Loucy (cell line): Measurements from ENCODE around the gene GTPBP6.

Source experiments
- EZH2phosphoT487 ChIP-seq: fragments of 200-600 bp; IDR thresholded peaks from 2 replicates; pipeline ENCODE4 v1.6.1; 2018; ENCODE audit warnings: antibody characterized with exemption, mild to moderate bottlenecking, moderate library complexity, borderline replicate concordance
- TF ChIP-seq, protein P1 (sequence below): fragments of 200-600 bp; sonication (generic); conservative IDR thresholded peaks from 2 replicates; pipeline ENCODE4 v1.5.1; 2014; ENCODE audit warnings: mild to moderate bottlenecking, antibody characterized with exemption, low read length

DNA sequence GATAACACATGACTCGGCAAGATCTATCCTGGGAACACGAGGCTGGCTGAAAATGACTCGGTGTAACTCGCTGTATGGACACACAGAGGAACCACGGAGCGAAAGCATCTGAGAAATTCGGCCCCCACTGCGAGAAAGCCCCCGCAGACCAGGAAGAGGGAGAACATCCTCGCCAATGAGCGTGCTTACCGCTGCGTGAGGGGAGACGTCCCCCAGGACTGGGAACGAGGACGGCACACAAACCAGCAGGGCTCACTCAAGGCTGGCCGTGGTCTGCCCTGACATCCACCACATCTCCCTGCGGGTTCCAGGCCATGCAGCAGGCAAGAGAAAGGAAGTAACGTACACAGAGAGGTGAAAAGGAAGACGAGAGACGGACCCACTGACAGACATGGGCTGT lies 17.6 kb upstream of the GTPBP6 start:
- TF ChIP-seq, protein P1, sequence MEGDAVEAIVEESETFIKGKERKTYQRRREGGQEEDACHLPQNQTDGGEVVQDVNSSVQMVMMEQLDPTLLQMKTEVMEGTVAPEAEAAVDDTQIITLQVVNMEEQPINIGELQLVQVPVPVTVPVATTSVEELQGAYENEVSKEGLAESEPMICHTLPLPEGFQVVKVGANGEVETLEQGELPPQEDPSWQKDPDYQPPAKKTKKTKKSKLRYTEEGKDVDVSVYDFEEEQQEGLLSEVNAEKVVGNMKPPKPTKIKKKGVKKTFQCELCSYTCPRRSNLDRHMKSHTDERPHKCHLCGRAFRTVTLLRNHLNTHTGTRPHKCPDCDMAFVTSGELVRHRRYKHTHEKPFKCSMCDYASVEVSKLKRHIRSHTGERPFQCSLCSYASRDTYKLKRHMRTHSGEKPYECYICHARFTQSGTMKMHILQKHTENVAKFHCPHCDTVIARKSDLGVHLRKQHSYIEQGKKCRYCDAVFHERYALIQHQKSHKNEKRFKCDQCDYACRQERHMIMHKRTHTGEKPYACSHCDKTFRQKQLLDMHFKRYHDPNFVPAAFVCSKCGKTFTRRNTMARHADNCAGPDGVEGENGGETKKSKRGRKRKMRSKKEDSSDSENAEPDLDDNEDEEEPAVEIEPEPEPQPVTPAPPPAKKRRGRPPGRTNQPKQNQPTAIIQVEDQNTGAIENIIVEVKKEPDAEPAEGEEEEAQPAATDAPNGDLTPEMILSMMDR, result no peak
- TF ChIP-seq EZH2phosphoT487, result no peak
